Psoas muscle (tissue), 8 donors: Measurements from ENCODE around the gene TBPL1. TPM values are rescaled to one million over a fixed set of nuclear protein-coding genes. Genes with fewer than 3 reads are reported as not detected.

ENCODE experiments used
- ATAC-seq, 4 donors: fragments of 200-7000 bp; cut with Tn5 transposase; one replicate each; pipeline ENCODE4 v1.9.1; 2020; ENCODE audit warnings: moderate library complexity in 3 of 4, mild to moderate bottlenecking in 2 of 4
- DNase-seq, 2 donors: peaks; one replicate each; pipeline ENCODE4 v3.0.0-alpha.2; 2020
- H3K27ac ChIP-seq: fragments of 200-600 bp; one replicate; pipeline ENCODE4 v1.8.0; 2022
- H3K27me3 ChIP-seq, 3 donors: fragments of 200-600 bp in 1 of 3; one replicate each; pipeline versions ENCODE4 v1.6.1 to v1.8.0; 2013 to 2022; ENCODE audit warnings: low read length in 2 of 3, mild to moderate bottlenecking in 2 of 3, moderate library complexity in 1 of 3; ENCODE audit not compliant: insufficient read depth in 3 of 3
- H3K36me3 ChIP-seq, 2 donors: fragments of 200-600 bp in 1 of 2; one replicate each; pipeline versions ENCODE4 v1.6.1 to v1.8.0; 2013 to 2022; ENCODE audit warnings: low read depth in 1 of 2, mild to moderate bottlenecking in 1 of 2, moderate library complexity in 1 of 2; ENCODE audit not compliant: insufficient read depth in 1 of 2
- H3K4me1 ChIP-seq: fragments of 200-600 bp; one replicate; pipeline ENCODE4 v1.8.0; 2022
- H3K4me3 ChIP-seq: fragments of 200-600 bp; one replicate; pipeline ENCODE4 v1.8.0; 2022; ENCODE audit warnings: mild to moderate bottlenecking
- H3K9me3 ChIP-seq: fragments of 200-600 bp; one replicate; pipeline ENCODE4 v1.8.0; 2022
- WGBS, 3 donors: extraction: QIAGEN DNeasy Blood & Tissue Kit; methylation state at CpG; one replicate each; pipeline versions ENCODE4 v1.1.6 to v1.1.7; 2013; 5-methylcytosine and 5-hydroxymethylcytosine counted together
- intact Hi-C, 2 donors: fragments of 100-400 bp; cut with DNase I; formaldehyde crosslinking; loops; one replicate each; pipeline versions ENCODE4 v1.11.0 to v1.14.2; 2022
- polyA plus RNA-seq, 3 donors: library from polyadenylated mRNA; stranded (reverse); fragments of 200-250 nt; gene quantifications; one replicate each; pipeline ENCODE4 v1.2.3, GENCODE V29; 2013
- total RNA-seq, 4 donors: library from RNA; stranded (reverse); fragmentation: NEBNext Ultra II Directional in 2 of 4; extraction: Animal tissue kit (Norgen Biotek cat#: 25700) in 2 of 4; gene quantifications; one replicate each; pipeline versions ENCODE4 v1.2.1 to v1.2.4, GENCODE V29; 2021 to 2023
- TF ChIP-seq, protein P1 (sequence below): fragments of 200-600 bp; IDR thresholded peaks from one replicate; pipeline ENCODE4 v1.8.0; 2022; ENCODE audit warnings: antibody characterized with exemption
- donor health status: healthy with polysubstance abuse.
- donor health status: DM: no; HTN: no; CAD: no; lungs with moderate emphysema.
- donor health status: Bipolar disorder and iron deficiency.
- donor health status: healthy.
- donor health status: DM: yes; HTN: yes; CAD: no.
- donor health status: DM: no; HTN: no; CAD: no.
- donor health status: DM: no; HTN: no; CAD: no.
- donor health status: DM: yes; HTN: yes; CAD: no.

TBPL1 gene
- total and polyA plus RNA-seq, 7 donors, result 7.5 to 17.7 (median 11.0) TPM

DNA sequence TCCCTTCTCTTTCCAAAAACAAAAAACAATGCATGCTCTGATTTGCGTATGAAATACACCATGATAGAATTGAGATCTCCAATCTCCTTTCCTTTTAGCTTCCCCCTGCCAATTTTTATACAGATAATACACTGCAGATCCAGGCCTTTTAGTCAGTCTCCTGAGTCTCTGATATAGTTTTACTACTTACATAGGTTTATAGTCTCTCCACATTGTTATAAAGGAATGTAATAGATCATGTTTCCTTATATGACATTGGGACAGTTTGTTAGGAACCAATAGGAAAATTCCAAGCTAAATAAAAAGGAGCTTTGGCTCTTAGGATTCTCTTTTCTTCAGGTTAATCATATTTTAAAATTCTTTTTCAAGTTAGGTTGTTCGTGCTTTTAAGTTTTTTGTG lies 36.5 kb downstream of the TBPL1 start:
- TF ChIP-seq, protein P1, sequence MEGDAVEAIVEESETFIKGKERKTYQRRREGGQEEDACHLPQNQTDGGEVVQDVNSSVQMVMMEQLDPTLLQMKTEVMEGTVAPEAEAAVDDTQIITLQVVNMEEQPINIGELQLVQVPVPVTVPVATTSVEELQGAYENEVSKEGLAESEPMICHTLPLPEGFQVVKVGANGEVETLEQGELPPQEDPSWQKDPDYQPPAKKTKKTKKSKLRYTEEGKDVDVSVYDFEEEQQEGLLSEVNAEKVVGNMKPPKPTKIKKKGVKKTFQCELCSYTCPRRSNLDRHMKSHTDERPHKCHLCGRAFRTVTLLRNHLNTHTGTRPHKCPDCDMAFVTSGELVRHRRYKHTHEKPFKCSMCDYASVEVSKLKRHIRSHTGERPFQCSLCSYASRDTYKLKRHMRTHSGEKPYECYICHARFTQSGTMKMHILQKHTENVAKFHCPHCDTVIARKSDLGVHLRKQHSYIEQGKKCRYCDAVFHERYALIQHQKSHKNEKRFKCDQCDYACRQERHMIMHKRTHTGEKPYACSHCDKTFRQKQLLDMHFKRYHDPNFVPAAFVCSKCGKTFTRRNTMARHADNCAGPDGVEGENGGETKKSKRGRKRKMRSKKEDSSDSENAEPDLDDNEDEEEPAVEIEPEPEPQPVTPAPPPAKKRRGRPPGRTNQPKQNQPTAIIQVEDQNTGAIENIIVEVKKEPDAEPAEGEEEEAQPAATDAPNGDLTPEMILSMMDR, result no peak
- Histone ChIP-seq H3K4me1 (peaks cover 8% of the 10 kb centered on the region), H3K27ac (no peak overlapping the region), H3K4me3 (no peak overlapping the region), H3K27me3 (no peaks in the 10 kb centered on the region), H3K9me3 (no peaks in the 10 kb centered on the region), H3K36me3 (peaks cover 0 to 66% of the 10 kb centered on the region in 2 donors)
- intact Hi-C loops, result no loop called here
- no peak for ATAC-seq
- DNase-seq, result no peak
- 86 to 89% (median 89%) methylated on average over 2 of the region's 2 CpGs for WGBS, 3 donors

DNA sequence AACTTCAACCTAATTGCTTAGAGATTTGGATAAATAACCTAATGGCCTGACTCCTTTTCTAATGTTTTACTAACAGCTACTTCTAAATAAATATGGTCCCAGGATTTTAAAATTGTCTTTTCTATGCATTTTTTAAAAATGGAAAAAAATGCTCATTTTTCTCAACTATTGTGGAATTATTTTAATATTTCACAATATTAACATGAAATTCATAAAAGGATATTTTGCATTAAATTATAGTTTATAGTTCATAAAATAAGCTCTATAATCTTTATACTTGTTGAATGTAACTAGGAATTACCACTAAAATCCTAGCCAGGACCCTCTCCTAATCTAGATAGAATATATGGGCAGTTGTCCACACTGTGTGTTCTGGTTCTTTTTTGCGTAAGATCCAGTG lies 37.3 kb downstream of the TBPL1 start:
- TF ChIP-seq, protein P1, result no peak
- H3K27me3 ChIP-seq, result no peaks in the 10 kb centered on the region
- 99 to 100% (median 100%) methylated on average over 1 of the region's 1 CpG for WGBS, 3 donors
- no peak overlapping the region for H3K27ac ChIP-seq
- H3K36me3 ChIP-seq, result peaks cover 0 to 58% of the 10 kb centered on the region in 2 donors
- ATAC-seq (no peak), DNase-seq (no peak)
- H3K9me3 ChIP-seq, result no peaks in the 10 kb centered on the region
- H3K4me3 ChIP-seq, result no peak overlapping the region
- peaks cover 8% of the 10 kb centered on the region for H3K4me1 ChIP-seq
- intact Hi-C loops, result no loop called here

DNA sequence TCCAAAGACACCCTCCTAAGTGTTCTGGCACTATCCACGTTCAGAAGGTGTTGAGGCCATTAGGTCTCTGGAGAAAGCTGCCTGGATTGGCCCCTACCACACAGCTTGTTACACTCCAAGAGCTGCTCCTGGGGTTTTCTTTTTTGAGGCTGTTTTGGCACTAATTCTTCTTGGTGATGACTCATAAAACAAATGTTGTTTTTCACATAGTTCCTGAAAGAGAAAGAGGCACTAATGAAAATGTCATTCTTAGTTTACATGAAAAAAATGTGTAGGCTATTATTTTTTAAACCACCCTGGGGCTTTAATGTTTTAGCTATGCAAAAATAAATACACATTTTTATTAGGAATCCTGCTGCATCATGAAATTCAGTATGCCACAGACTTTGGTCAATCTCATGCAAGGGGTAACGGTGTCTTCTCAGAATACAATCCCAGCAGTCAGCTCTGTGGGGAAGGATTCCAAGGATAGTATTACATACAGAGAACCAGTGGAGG lies 38.1 kb downstream of the TBPL1 start:
- peak overlapping the region; percentile 23 for H3K27ac ChIP-seq
- H3K9me3 ChIP-seq, result no peaks in the 10 kb centered on the region
- TF ChIP-seq, protein P1, result no peak
- peaks cover 8% of the 10 kb centered on the region for H3K4me1 ChIP-seq
- peaks cover 0 to 53% of the 10 kb centered on the region in 2 donors for H3K36me3 ChIP-seq
- no peaks in the 10 kb centered on the region for H3K27me3 ChIP-seq
- ATAC-seq (no peak), DNase-seq (no peak)
- intact Hi-C loops, result loop anchor here in 1 of 2 donors (1.0 kb wide), 1 partner anchor 9 kb away; no protein-coding TSS in a partner anchor
- WGBS, 3 donors, result 31 to 49% (median 31%) methylated on average over 2 of the region's 2 CpGs
- H3K4me3 ChIP-seq, result no peak overlapping the region

DNA sequence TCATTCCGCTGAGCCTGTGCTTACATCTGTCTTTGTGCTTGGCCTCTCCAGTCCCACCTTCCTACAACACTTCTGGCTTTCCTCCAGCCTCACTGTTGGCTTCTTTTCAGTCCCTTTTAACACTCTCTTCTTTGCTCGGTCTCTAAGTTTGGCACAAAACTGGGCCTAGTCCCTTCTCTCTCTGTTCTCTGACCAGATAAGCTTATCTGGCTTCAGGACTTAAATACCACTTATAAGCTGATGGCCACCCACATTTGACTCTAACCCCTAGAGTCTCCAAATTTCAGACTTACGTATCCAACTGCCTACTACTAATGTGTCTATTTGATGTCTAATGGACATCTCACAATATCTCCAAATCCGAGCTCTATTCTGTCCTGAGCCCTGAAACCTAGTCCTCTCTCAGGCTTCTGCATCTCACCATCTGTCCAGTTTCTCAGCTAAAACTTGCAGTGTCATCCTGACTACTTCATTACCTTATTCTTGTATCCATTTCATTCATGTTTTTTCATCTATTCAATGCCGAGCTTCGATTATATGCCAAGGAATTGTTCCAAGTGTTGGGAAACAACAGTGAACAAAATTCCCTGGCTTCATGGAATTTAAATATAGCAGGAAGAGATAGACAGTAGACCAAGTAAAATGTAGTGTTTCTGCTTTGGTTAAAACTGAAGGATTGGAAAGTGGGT lies 40.1 kb downstream of the TBPL1 start:
- intact Hi-C loops, result no loop called here
- peaks cover 2 to 44% of the 10 kb centered on the region in 2 donors for H3K36me3 ChIP-seq
- ATAC-seq, result peak in 1 of 4 donors; percentile 10
- peak overlapping the region; percentile 16 for H3K27ac ChIP-seq
- TF ChIP-seq, protein P1, result no peak
- 54 to 73% (median 59%) methylated on average over 6 of the region's 6 CpGs for WGBS, 3 donors
- no peak for DNase-seq
- H3K4me3 ChIP-seq, result no peak overlapping the region
- no peaks in the 10 kb centered on the region for H3K9me3 ChIP-seq
- H3K4me1 ChIP-seq, result peaks cover 8% of the 10 kb centered on the region
- no peaks in the 10 kb centered on the region for H3K27me3 ChIP-seq
